ENCODE results near the gene CELA2A. TPM values are rescaled to one million over a fixed set of nuclear protein-coding genes. Genes with fewer than 3 reads are reported as not detected.
"Not testable (repeated sequence)": the region's sequence is repeated elsewhere in the genome, so short reads cannot be mapped to it uniquely, and the experiment has no call there.

The CELA2A gene
- total RNA-seq, 1 experiment from 2014 or later, result not detected

DNA sequence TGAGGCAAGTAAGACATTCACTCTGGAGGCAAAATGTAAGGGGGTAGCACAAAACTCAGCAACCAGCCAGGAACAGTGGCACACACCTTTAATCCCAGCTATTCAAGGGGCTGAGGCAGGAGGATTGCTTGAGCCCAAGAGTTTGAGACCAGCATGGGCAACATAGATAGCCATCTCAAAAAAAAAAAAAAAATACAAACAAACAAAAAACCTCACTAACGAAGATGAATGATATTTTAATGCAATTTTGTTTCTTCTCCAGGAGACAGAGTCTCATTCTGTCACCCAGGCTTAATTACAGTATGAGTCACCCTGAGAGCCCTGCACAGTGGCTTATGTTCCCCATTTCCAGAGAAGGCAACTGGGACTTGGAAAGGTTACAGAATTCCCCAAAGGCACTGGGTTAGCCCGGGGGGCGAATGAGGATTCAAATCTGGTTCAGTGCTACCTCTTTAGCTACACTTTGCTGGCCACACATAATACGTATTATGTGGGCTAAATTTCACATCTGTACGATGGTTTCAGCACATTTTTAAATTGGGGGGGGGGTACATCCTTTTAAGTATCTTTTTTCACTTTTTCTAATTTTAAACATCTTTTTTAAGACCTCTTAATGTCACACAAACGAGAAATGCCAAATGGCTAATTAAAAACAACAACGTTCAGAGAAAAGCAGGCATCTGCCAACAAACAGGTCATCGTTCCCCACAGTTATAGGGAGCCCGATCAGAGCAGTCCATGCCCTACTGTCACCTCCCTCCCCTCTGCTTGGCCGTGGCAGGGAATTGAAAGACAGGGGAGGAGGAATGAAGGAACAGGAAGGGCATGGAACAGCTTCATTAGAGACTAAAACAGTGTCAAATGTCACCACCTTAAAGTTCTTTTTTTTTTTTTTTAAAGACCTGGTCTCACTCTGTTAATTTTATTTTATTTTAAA lies 3.5 kb downstream of the CELA2A start:
- H3K9me2 ChIP-seq (replicated peaks; ENCODE audit: low read length), result no peaks in the 10 kb centered on the region
- no peak overlapping the region for H3K4me2 ChIP-seq (ENCODE audit: low read length)
- peak; percentile 24; the same call in 1 of the 2 replicates for ATAC-seq
- no peaks in the 10 kb centered on the region for H3F3A ChIP-seq (ENCODE audit: low read length, unreplicated experiment)
- BruUV-seq (replicated peaks), result no TSS peak
- no peak overlapping the region for H3K27ac ChIP-seq (ENCODE audit: low read length)
- H3K9me3 ChIP-seq (ENCODE audit: low read length), result no peaks in the 10 kb centered on the region
- H3K27me3 ChIP-seq (ENCODE audit: low read length), result no peaks in the 10 kb centered on the region
- POLR2A ChIA-PET (ENCODE audit: unreplicated experiment), result no interaction called here
- CTCF ChIA-PET, result no interaction called here
- no peak overlapping the region for H3K9ac ChIP-seq (ENCODE audit: low read length)
- no peak for DNase-seq
- H3K36me3 ChIP-seq (ENCODE audit: low read depth, low read length), result no peaks in the 10 kb centered on the region
- intact Hi-C loops (cut with micrococcal nuclease), result no loop called here
- no peak overlapping the region for H2AFZ ChIP-seq (ENCODE audit: low read length)
- TF ChIP-seq EZH2phosphoT487 (IDR thresholded peaks at IDR 0.05; ENCODE audit: borderline replicate concordance, low read length) (no peak), EZH2 (IDR thresholded peaks at IDR 0.05; ENCODE audit: low read length, unreplicated experiment) (no peak)
- TF ChIP-seq, protein P1, sequence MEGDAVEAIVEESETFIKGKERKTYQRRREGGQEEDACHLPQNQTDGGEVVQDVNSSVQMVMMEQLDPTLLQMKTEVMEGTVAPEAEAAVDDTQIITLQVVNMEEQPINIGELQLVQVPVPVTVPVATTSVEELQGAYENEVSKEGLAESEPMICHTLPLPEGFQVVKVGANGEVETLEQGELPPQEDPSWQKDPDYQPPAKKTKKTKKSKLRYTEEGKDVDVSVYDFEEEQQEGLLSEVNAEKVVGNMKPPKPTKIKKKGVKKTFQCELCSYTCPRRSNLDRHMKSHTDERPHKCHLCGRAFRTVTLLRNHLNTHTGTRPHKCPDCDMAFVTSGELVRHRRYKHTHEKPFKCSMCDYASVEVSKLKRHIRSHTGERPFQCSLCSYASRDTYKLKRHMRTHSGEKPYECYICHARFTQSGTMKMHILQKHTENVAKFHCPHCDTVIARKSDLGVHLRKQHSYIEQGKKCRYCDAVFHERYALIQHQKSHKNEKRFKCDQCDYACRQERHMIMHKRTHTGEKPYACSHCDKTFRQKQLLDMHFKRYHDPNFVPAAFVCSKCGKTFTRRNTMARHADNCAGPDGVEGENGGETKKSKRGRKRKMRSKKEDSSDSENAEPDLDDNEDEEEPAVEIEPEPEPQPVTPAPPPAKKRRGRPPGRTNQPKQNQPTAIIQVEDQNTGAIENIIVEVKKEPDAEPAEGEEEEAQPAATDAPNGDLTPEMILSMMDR (conservative IDR thresholded peaks at IDR 0.05; ENCODE audit: low read depth, low read length), result no peak
- H3K79me2 ChIP-seq (ENCODE audit: low read length), result no peaks in the 10 kb centered on the region
- no peak overlapping the region for H3K4me3 ChIP-seq (ENCODE audit: low read length)
- no peaks in the 10 kb centered on the region for H4K20me1 ChIP-seq (ENCODE audit: low read length)
- H3K4me1 ChIP-seq (ENCODE audit: insufficient read depth, low read length), result peaks cover 3% of the 10 kb centered on the region; the same call in 1 of the 2 replicates

DNA sequence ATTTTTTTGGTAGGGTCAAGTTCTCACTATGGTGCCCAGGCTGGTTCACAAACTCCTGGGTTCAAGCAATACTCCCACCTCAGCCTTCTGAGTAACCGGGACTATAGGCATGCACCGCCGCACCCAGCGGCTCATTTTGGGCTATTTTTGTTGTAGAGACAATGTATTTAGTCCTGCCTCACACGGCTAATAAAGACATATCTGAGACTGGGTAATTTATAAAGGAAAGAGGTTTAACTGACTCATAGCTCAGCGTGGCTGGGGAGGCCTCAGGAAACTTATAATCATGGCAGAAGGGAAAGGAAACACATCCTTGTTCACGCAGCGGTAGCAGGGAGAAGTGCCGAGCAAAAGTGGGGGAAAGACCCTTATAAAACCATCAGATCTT lies 4.2 kb downstream of the CELA2A start:
- CTCF ChIA-PET, result no interaction called here

DNA sequence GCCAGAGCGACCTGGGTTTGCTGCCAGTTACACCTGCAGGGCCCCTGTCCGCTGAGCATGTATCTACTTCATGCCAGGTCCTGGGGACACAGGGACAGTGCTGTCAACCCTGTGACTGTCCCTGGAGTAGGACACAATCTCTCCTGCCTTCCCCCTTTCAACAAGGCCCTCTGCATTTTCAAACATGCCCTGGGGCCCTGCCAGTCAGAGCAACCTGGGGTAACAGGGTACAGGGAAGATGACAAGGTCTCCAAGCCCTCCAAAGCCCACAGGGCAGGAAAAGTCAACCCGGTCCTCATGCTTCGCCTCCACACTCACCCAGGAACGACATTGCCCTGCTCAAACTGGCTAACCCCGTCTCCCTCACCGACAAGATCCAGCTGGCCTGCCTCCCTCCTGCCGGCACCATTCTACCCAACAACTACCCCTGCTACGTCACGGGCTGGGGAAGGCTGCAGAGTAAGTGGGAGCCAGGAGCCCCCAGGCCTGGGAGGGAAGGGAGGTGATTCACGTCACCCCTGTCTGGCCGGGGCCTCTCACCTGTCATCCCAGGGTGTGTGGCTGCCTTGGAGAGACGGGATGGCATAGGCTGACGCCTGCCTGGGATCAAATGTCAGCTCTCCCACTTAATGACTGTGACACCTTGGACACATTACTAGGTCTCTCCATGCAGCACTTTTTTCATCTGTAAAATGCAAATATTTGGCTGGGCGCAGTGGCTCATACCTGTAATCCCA lies 6.7 kb downstream of the CELA2A start:
- intact Hi-C loops (cut with micrococcal nuclease); ATAC-seq; H3K9ac ChIP-seq (ENCODE audit: low read length); H3K79me2 ChIP-seq (ENCODE audit: low read length); H3K9me2 ChIP-seq (replicated peaks; ENCODE audit: low read length); DNase-seq; H3K4me2 ChIP-seq (ENCODE audit: low read length); H2AFZ ChIP-seq (ENCODE audit: low read length); POLR2A ChIA-PET (ENCODE audit: unreplicated experiment); H3K4me1 ChIP-seq (ENCODE audit: insufficient read depth, low read length); H3K4me3 ChIP-seq (ENCODE audit: low read length); H3F3A ChIP-seq (ENCODE audit: low read length, unreplicated experiment); H3K27ac ChIP-seq (ENCODE audit: low read length); H3K36me3 ChIP-seq (ENCODE audit: low read depth, low read length); H3K27me3 ChIP-seq (ENCODE audit: low read length); H3K9me3 ChIP-seq (ENCODE audit: low read length); H4K20me1 ChIP-seq (ENCODE audit: low read length); CTCF ChIA-PET; BruUV-seq (replicated peaks): not testable (repeated sequence)

More for the DNA sequence above, 4.2 kb downstream of the CELA2A start:
- no peaks in the 10 kb centered on the region for H3F3A ChIP-seq (ENCODE audit: low read length, unreplicated experiment)
- H3K4me1 ChIP-seq (ENCODE audit: insufficient read depth, low read length), result peaks cover 3% of the 10 kb centered on the region; the same call in 1 of the 2 replicates
- no peak overlapping the region for H3K4me3 ChIP-seq (ENCODE audit: low read length)
- H2AFZ ChIP-seq (ENCODE audit: low read length), result no peak overlapping the region
- no peaks in the 10 kb centered on the region for H3K36me3 ChIP-seq (ENCODE audit: low read depth, low read length)
- no peaks in the 10 kb centered on the region for H3K79me2 ChIP-seq (ENCODE audit: low read length)
- H3K4me2 ChIP-seq (ENCODE audit: low read length), result no peak overlapping the region
- no TSS peak for BruUV-seq (replicated peaks)
- H4K20me1 ChIP-seq (ENCODE audit: low read length), result no peaks in the 10 kb centered on the region
- H3K9ac ChIP-seq (ENCODE audit: low read length), result no peak overlapping the region
- H3K27me3 ChIP-seq (ENCODE audit: low read length), result no peaks in the 10 kb centered on the region
- intact Hi-C loops (cut with micrococcal nuclease), result no loop called here
- DNase-seq (no peak), ATAC-seq (no peak)
- H3K27ac ChIP-seq (ENCODE audit: low read length), result no peak overlapping the region
- TF ChIP-seq EZH2phosphoT487 (IDR thresholded peaks at IDR 0.05; ENCODE audit: borderline replicate concordance, low read length) (no peak), EZH2 (IDR thresholded peaks at IDR 0.05; ENCODE audit: low read length, unreplicated experiment) (no peak)
- TF ChIP-seq, protein P1 (conservative IDR thresholded peaks at IDR 0.05; ENCODE audit: low read depth, low read length), result no peak
- no peaks in the 10 kb centered on the region for H3K9me2 ChIP-seq (replicated peaks; ENCODE audit: low read length)
- POLR2A ChIA-PET (ENCODE audit: unreplicated experiment), result no interaction called here
- no peaks in the 10 kb centered on the region for H3K9me3 ChIP-seq (ENCODE audit: low read length)

DNA sequence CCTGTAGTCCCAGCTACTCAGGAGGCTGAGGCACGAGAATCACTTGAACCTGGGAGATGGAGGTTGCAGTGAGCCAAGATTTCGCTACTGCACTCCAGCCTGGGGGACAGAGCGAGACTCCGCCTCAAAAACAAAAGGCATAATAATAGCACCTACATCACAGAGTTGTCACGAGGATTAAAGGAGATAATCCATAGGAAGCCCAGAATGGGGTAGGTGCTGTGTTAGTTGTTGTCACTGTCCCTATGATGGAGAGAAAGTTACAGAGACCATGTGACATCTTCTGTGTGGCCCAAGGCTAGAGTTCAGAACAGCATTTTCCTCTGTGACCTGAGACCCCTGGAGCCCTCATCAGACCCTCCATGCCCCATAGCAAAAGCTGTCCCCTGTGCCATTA lies 7.4 kb downstream of the CELA2A start:
- H3K9me3 ChIP-seq (ENCODE audit: low read length); H4K20me1 ChIP-seq (ENCODE audit: low read length); intact Hi-C loops (cut with micrococcal nuclease); H3K4me3 ChIP-seq (ENCODE audit: low read length); POLR2A ChIA-PET (ENCODE audit: unreplicated experiment); H3K4me2 ChIP-seq (ENCODE audit: low read length); H3K9me2 ChIP-seq (replicated peaks; ENCODE audit: low read length); H3K27me3 ChIP-seq (ENCODE audit: low read length); H3K79me2 ChIP-seq (ENCODE audit: low read length); H3F3A ChIP-seq (ENCODE audit: low read length, unreplicated experiment); ATAC-seq; H3K27ac ChIP-seq (ENCODE audit: low read length); H2AFZ ChIP-seq (ENCODE audit: low read length); H3K4me1 ChIP-seq (ENCODE audit: insufficient read depth, low read length); DNase-seq; H3K9ac ChIP-seq (ENCODE audit: low read length); H3K36me3 ChIP-seq (ENCODE audit: low read depth, low read length); CTCF ChIA-PET; BruUV-seq (replicated peaks): not testable (repeated sequence)

Data from PC-3 (cell line).